ENCODE results near the gene ZNRD2. TPM values are rescaled to one million over a fixed set of nuclear protein-coding genes. Genes with fewer than 3 reads are reported as not detected.

The ZNRD2 gene
- total RNA-seq, 1 experiment from 2014 or later: 61.2 TPM

GRCh38 chr11:65565624-65566453 is 4.4 kb upstream of the ZNRD2 start:
- ChIA-PET CTCF (interaction anchor here (0.5 to 0.7 kb wide), 2 partner anchors 14 to 214 kb away, joined by 3 to 4 read pairs; no protein-coding TSS in a partner anchor), POLR2A (interaction anchor here (0.7 kb wide), 1 partner anchor 9 kb away, joined by 7 read pairs; no protein-coding TSS in a partner anchor)
- H3K4me1 ChIP-seq (ENCODE audit: control insufficient read depth, insufficient read depth, low read length): peaks cover 5% of the 10 kb centered on the region; the same call in 1 of the 2 replicates
- H3K9me3 ChIP-seq (ENCODE audit: control insufficient read depth, insufficient read depth, low read depth, low read length): no peaks in the 10 kb centered on the region
- no peaks in the 10 kb centered on the region for H3K27me3 ChIP-seq (ENCODE audit: control insufficient read depth, insufficient read depth, low read length)
- DNase-seq (ENCODE audit: low read depth, low spot score): no peak
- no peak for TF ChIP-seq TCF7L2 (IDR thresholded peaks at IDR 0.05; ENCODE audit: low read depth, low read length)
- TF ChIP-seq SIN3A (IDR thresholded peaks at IDR 0.05; ENCODE audit: borderline replicate concordance, insufficient read depth, low read depth, low read length): no peak
- no TSS peak for BruUV-seq (replicated peaks)
- in situ Hi-C loops (cut with HindIII; ENCODE audit: low pct_unique_long_range_greater_than_20kb, low sequenced_read_pairs) (no loop called here), intact Hi-C loops (cut with micrococcal nuclease; ENCODE audit: unreplicated experiment) (no loop called here)
- no peaks in the 10 kb centered on the region; the same call in 1 of the 2 replicates for H3K36me3 ChIP-seq (ENCODE audit: control insufficient read depth, insufficient read depth, low read length)
- H3K4me3 ChIP-seq (ENCODE audit: low read depth in 2 of 2, low read length in 2 of 2): no peak overlapping the region
- ATAC-seq: no peak
- H3K27ac ChIP-seq (ENCODE audit: low read length): no peak overlapping the region

- Histone ChIP-seq H3K4me1 (ENCODE audit: control insufficient read depth, insufficient read depth, low read length) (peaks cover 20% of the 10 kb centered on the region), H3K9me3 (ENCODE audit: control insufficient read depth, insufficient read depth, low read depth, low read length) (no peaks in the 10 kb centered on the region), H3K27ac (ENCODE audit: low read length) (peak overlapping the region; percentile 94), H3K27me3 (ENCODE audit: control insufficient read depth, insufficient read depth, low read length) (no peaks in the 10 kb centered on the region), H3K36me3 (ENCODE audit: control insufficient read depth, insufficient read depth, low read length) (no peaks in the 10 kb centered on the region; the same call in 1 of the 2 replicates), H3K4me3 (ENCODE audit: low read depth in 2 of 2, low read length in 2 of 2) (peak overlapping the region; percentile 82 to 93)
- ChIA-PET CTCF (interaction anchor here (2.1 to 2.5 kb wide), 2 partner anchors 10 to 28 kb away, joined by 15 to 18 read pairs; no protein-coding TSS in a partner anchor), POLR2A (interaction anchor here (1.0 to 1.1 kb wide), 2 partner anchors 9 to 146 kb away, joined by 3 to 6 read pairs; partner anchors contain the start of gene NEAT1)
- peak; percentile 3 for ATAC-seq
- no peak for DNase-seq (ENCODE audit: low read depth, low spot score)
- TF ChIP-seq TCF7L2 (IDR thresholded peaks at IDR 0.05; ENCODE audit: low read depth, low read length) (no peak), CTCF (IDR thresholded peaks at IDR 0.05) (no peak), POLR2AphosphoS5 (IDR thresholded peaks at IDR 0.05; ENCODE audit: low read depth, low read length) (no peak)
- intact Hi-C loops (cut with micrococcal nuclease; ENCODE audit: unreplicated experiment) (no loop called here), in situ Hi-C loops (cut with HindIII; ENCODE audit: low pct_unique_long_range_greater_than_20kb, low sequenced_read_pairs) (no loop called here)
- no TSS peak for BruUV-seq (replicated peaks)
Observed at GRCh38 chr11:65569164-65569972, 909 bp upstream of the ZNRD2 start.

GRCh38 chr11:65571420-65571819 is 1.1 kb downstream of the ZNRD2 start:
- ChIA-PET CTCF (interaction anchor here (0.6 to 2.6 kb wide), 7 partner anchors 12 to 62 kb away, joined by 3 to 18 read pairs (median 7); partner anchors contain the start of genes KCNK7 and PCNX3), POLR2A (interaction anchor here (0.6 kb wide), 1 partner anchor 43 kb away, joined by 5 read pairs; no protein-coding TSS in a partner anchor)
- H3K9me3 ChIP-seq (ENCODE audit: control insufficient read depth, insufficient read depth, low read depth, low read length): no peaks in the 10 kb centered on the region
- peaks cover 29% of the 10 kb centered on the region for H3K4me1 ChIP-seq (ENCODE audit: control insufficient read depth, insufficient read depth, low read length)
- no peaks in the 10 kb centered on the region for H3K27me3 ChIP-seq (ENCODE audit: control insufficient read depth, insufficient read depth, low read length)
- no peak for ATAC-seq
- no peak for DNase-seq (ENCODE audit: low read depth, low spot score)
- in situ Hi-C loops (cut with HindIII; ENCODE audit: low pct_unique_long_range_greater_than_20kb, low sequenced_read_pairs) (no loop called here), intact Hi-C loops (cut with micrococcal nuclease; ENCODE audit: unreplicated experiment) (no loop called here)
- H3K36me3 ChIP-seq (ENCODE audit: control insufficient read depth, insufficient read depth, low read length): no peaks in the 10 kb centered on the region; the same call in 1 of the 2 replicates
- peak overlapping the region; percentile 82 to 93 for H3K4me3 ChIP-seq (ENCODE audit: low read depth in 2 of 2, low read length in 2 of 2)
- H3K27ac ChIP-seq (ENCODE audit: low read length): peak overlapping the region; percentile 88
- BruUV-seq (replicated peaks): no TSS peak
- TF ChIP-seq REST (IDR thresholded peaks at IDR 0.05; ENCODE audit: insufficient read depth in 1 of 2, low read depth in 2 of 2, low read length in 1 of 2): no peak
- TF ChIP-seq CTCF (IDR thresholded peaks at IDR 0.05): no peak
- no peak for TF ChIP-seq TCF7L2 (IDR thresholded peaks at IDR 0.05; ENCODE audit: low read depth, low read length)
- no peak for TF ChIP-seq SIN3A (IDR thresholded peaks at IDR 0.05; ENCODE audit: borderline replicate concordance, insufficient read depth, low read depth, low read length)
- no peak for TF ChIP-seq POLR2AphosphoS5 (IDR thresholded peaks at IDR 0.05; ENCODE audit: low read depth, low read length)
